Keratinocyte (primary cell): ENCODE data around the gene PLAA. TPM values are rescaled to one million over a fixed set of nuclear protein-coding genes. Genes with fewer than 3 reads are reported as not detected.

Experiments
- DNase-seq: peaks from one replicate; pipeline ENCODE4 v3.0.0-alpha.2; 2011; ENCODE audit warnings: low read depth, missing footprints, low spot score
- FAIRE-seq: peaks from 2 replicates; lab custom pipeline; 2011; peaks lifted over from hg19 to GRCh38; lab: Jason Lieb, UNC
- H2AFZ ChIP-seq: 2 replicates; pipeline ENCODE4 v1.6.0; 2012; ENCODE audit warnings: low read length, control low read depth, inconsistent platforms; ENCODE audit not compliant: control insufficient read depth
- H3K27ac ChIP-seq: 2 replicates; pipeline ENCODE4 v1.5.1; 2011; ENCODE audit warnings: low read length; ENCODE audit not compliant: control insufficient read depth, insufficient read depth
- H3K27me3 ChIP-seq: 3 replicates; pipeline ENCODE4 v1.6.0; 2011; ENCODE audit warnings: low read length; ENCODE audit not compliant: control insufficient read depth, insufficient read depth; ENCODE audit errors: extremely low read depth
- H3K36me3 ChIP-seq, 2 experiments: 2 replicates in 1 of 2; 3 replicates in 1 of 2; pipeline ENCODE4 v1.5.1; 2011; ENCODE audit warnings: low read length in 2 of 2, mild to moderate bottlenecking in 1 of 2; ENCODE audit not compliant: control insufficient read depth in 2 of 2, insufficient read depth in 2 of 2; ENCODE audit errors: extremely low read depth in 1 of 2
- H3K4me1 ChIP-seq: 3 replicates; pipeline ENCODE4 v1.5.1; 2011; ENCODE audit warnings: low read length; ENCODE audit not compliant: control insufficient read depth, insufficient read depth; ENCODE audit errors: extremely low read depth
- H3K4me2 ChIP-seq: 3 replicates; pipeline ENCODE4 v1.6.0; 2011; ENCODE audit warnings: low read depth, low read length; ENCODE audit not compliant: control insufficient read depth, insufficient read depth; ENCODE audit errors: extremely low read depth
- H3K4me3 ChIP-seq, 3 experiments: fragments of 200-600 bp in 1 of 3; sonication (generic) in 1 of 3; 2 replicates in 2 of 3; 3 replicates in 1 of 3; pipeline ENCODE4 v1.5.1; 2011 to 2016; ENCODE audit warnings: low read length in 3 of 3, mild to moderate bottlenecking in 3 of 3, control low read depth in 2 of 3, inconsistent platforms in 1 of 3, low read depth in 1 of 3, mixed read lengths in 1 of 3, mixed run types in 1 of 3, moderate library complexity in 1 of 3; ENCODE audit not compliant: control insufficient read depth in 2 of 3, insufficient read depth in 2 of 3; ENCODE audit errors: extremely low read depth in 1 of 3
- H3K79me2 ChIP-seq: 2 replicates; pipeline ENCODE4 v1.6.0; 2012; ENCODE audit warnings: low read length; ENCODE audit not compliant: control insufficient read depth, insufficient read depth
- H3K9ac ChIP-seq: 3 replicates; pipeline ENCODE4 v1.6.0; 2011; ENCODE audit warnings: low read length; ENCODE audit not compliant: control insufficient read depth, insufficient read depth; ENCODE audit errors: extremely low read depth
- H3K9me1 ChIP-seq: 3 replicates; pipeline ENCODE4 v1.6.0; 2011; ENCODE audit warnings: low read length; ENCODE audit not compliant: control insufficient read depth, insufficient read depth; ENCODE audit errors: extremely low read depth
- H3K9me3 ChIP-seq: 2 replicates; pipeline ENCODE4 v1.5.1; 2012; ENCODE audit warnings: low read depth, low read length; ENCODE audit not compliant: control insufficient read depth
- H4K20me1 ChIP-seq: 3 replicates; pipeline ENCODE4 v1.6.0; 2011; ENCODE audit warnings: low read length; ENCODE audit not compliant: control insufficient read depth, insufficient read depth; ENCODE audit errors: extremely low read depth
- CTCF ChIP-seq, 3 experiments: IDR thresholded peaks in 1 of 3; conservative IDR thresholded peaks in 1 of 3; optimal IDR thresholded peaks in 1 of 3; 2 replicates in 2 of 3; 3 replicates in 1 of 3; pipeline versions ENCODE3 to v1.5.1; 2011; ENCODE audit warnings: low read length in 3 of 3, mild to moderate bottlenecking in 3 of 3, moderate library complexity in 2 of 3, control low read depth in 1 of 3, inconsistent platforms in 1 of 3; ENCODE audit not compliant: insufficient read depth in 2 of 3; ENCODE audit errors: extremely low read depth in 1 of 3
- EZH2 ChIP-seq: IDR thresholded peaks from one replicate; pipeline ENCODE4 v1.6.1; 2012; ENCODE audit warnings: inconsistent platforms, mild to moderate bottlenecking, low read length, moderate library complexity
- dilution Hi-C: fragments of 300-500 bp; cut with MboI; formaldehyde crosslinking; loops from one replicate; pipeline ENCODE4 v1.7.0; 2020; ENCODE audit warnings: low sequenced_read_pairs; ENCODE audit not compliant: extremely low pct_ligation_motif_present
- polyA plus RNA-seq, 5 experiments: library from polyadenylated mRNA; depleted of rRNA in 3 of 5; stranded (reverse) in 3 of 5; stranded (forward) in 1 of 5; unstranded in 1 of 5; fragments of >200 nt; gene quantifications; 1 replicate in 1 of 5; 2 replicates in 3 of 5; 3 replicates in 1 of 5; pipeline versions ENCODE4 v1.2.1 to v1.2.3, GENCODE V29; 2011 to 2012; ENCODE audit warnings: missing spikeins in 2 of 5, low read depth in 1 of 5, low replicate concordance in 1 of 5

The PLAA gene
- polyA plus RNA-seq, 1 donor (not counting 4 experiments of a cell fraction or from before 2014, with no cell fraction given) = 30.3 TPM

GRCh38 chr9:26950521-26950920 is 3.5 kb upstream of the PLAA start:
- Histone ChIP-seq H3K27ac (no peak overlapping the region), H3K4me3 (no peak overlapping the region), H3K9ac (no peak overlapping the region), H3K27me3 (no peaks in the 10 kb centered on the region), H3K9me1 (no peaks in the 10 kb centered on the region), H2AFZ (no peak overlapping the region), H3K79me2 (peaks cover 15% of the 10 kb centered on the region), H3K4me2 (no peak overlapping the region), H3K4me1 (peaks cover 19% of the 10 kb centered on the region), H4K20me1 (no peaks in the 10 kb centered on the region), H3K9me3 (no peaks in the 10 kb centered on the region), H3K36me3 (no peaks in the 10 kb centered on the region)
- TF ChIP-seq CTCF (optimal IDR thresholded peaks at IDR 0.05 in 1 of 3, IDR thresholded peaks at IDR 0.05 in 1 of 3, conservative IDR thresholded peaks at IDR 0.05 in 1 of 3; ENCODE audit: extremely low read depth in 1 of 3, insufficient read depth in 2 of 3, low read length in 3 of 3) (no peak), EZH2 (no peak)
- DNase-seq (no peak), FAIRE-seq (no peak)
- dilution Hi-C loops = no loop called here

- dilution Hi-C loops = no loop called here
- Histone ChIP-seq H3K9me3 (no peaks in the 10 kb centered on the region), H3K9me1 (no peaks in the 10 kb centered on the region), H3K36me3 (no peaks in the 10 kb centered on the region), H3K4me2 (peak overlapping the region; percentile 22), H3K27me3 (no peaks in the 10 kb centered on the region), H3K9ac (no peak overlapping the region), H2AFZ (peak overlapping the region; percentile 19), H3K27ac (peak overlapping the region; percentile 2), H4K20me1 (no peaks in the 10 kb centered on the region), H3K4me3 (no peak overlapping the region), H3K4me1 (peaks cover 19% of the 10 kb centered on the region), H3K79me2 (peaks cover 23% of the 10 kb centered on the region)
- no peak for DNase-seq
- no peak for TF ChIP-seq CTCF (optimal IDR thresholded peaks at IDR 0.05 in 1 of 3, IDR thresholded peaks at IDR 0.05 in 1 of 3, conservative IDR thresholded peaks at IDR 0.05 in 1 of 3; ENCODE audit: extremely low read depth in 1 of 3, insufficient read depth in 2 of 3, low read length in 3 of 3)
- TF ChIP-seq EZH2 = no peak
- FAIRE-seq = no peak
Measured at GRCh38 chr9:26949637-26950069, 2.6 kb upstream of the PLAA start.
